GM12891 (cell line): ENCODE measurements around the gene SORL1.

Experiments used
- DNase-seq: peaks from one replicate; pipeline ENCODE4 v3.0.0; 2011; ENCODE audit warnings: low spot score; ENCODE audit not compliant: insufficient read length
- FAIRE-seq: peaks from 2 replicates; lab custom pipeline; 2011; peaks lifted over from hg19 to GRCh38; lab: Jason Lieb, UNC
- PAX5 ChIP-seq: IDR thresholded peaks from 2 replicates; pipeline ENCODE4 v1.6.1; 2011; ENCODE audit warnings: low read length, moderate library complexity, mild to moderate bottlenecking; ENCODE audit not compliant: insufficient read depth, severe bottlenecking
- POLR2A ChIP-seq: IDR thresholded peaks from 2 replicates; pipeline ENCODE4 v1.6.1; 2011; ENCODE audit warnings: low read depth, low read length, control low read depth
- POLR2AphosphoS5 ChIP-seq: IDR thresholded peaks from 2 replicates; pipeline ENCODE4 v1.6.1; 2011; ENCODE audit warnings: low read depth, low read length, control low read depth
- POU2F2 ChIP-seq: IDR thresholded peaks from 2 replicates; pipeline ENCODE4 v1.6.1; 2011; ENCODE audit warnings: low read depth, mild to moderate bottlenecking, control low read depth, low read length, moderate library complexity
- SPI1 ChIP-seq: IDR thresholded peaks from 2 replicates; pipeline ENCODE4 v1.6.1; 2011; ENCODE audit warnings: low read depth, low read length, control low read depth
- TAF1 ChIP-seq: IDR thresholded peaks from 2 replicates; pipeline ENCODE4 v1.6.1; 2011; ENCODE audit warnings: low read depth, low read length, control low read depth

The SORL1 gene

DNA sequence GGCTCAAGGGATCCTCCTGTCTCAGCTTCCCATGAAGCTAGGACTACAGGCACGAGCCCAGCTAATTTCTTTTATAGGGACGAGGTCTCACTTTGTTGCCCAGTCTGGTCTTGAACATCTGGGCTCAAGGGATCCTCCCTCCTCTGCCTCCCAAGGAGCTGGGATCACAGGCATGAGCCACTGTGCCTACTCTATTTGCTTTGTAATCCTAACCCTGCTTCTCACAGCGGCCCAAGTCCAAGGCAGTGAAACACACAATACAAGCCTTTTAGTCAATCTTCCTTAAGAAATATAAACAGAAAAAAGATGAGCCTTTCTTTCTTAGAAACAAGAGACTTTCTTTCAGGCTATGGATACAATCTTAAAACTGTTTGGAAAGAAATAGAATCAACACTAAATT is 115.9 kb downstream of the SORL1 start:
- DNase-seq, result no peak
- peak; percentile 43 for FAIRE-seq

GRCh38 chr11:121569332-121570299 is 117.5 kb downstream of the SORL1 start:
- FAIRE-seq, result peak; percentile 98
- TF ChIP-seq SPI1, result peak; percentile 97
- peak; percentile 27 for DNase-seq

More for the DNA sequence above, 115.9 kb downstream of the SORL1 start:
- no peak for TF ChIP-seq POU2F2
- no peak for TF ChIP-seq TAF1
- no peak for TF ChIP-seq POLR2A
- TF ChIP-seq PAX5, result no peak
- TF ChIP-seq SPI1, result no peak
- TF ChIP-seq POLR2AphosphoS5, result no peak

- DNase-seq, result no peak
- no peak for TF ChIP-seq PAX5
- TF ChIP-seq SPI1, result no peak
- FAIRE-seq, result peak; percentile 41
Measured at GRCh38 chr11:121570453-121570852, 118.3 kb downstream of the SORL1 start.

- DNase-seq (no peak), FAIRE-seq (no peak)
- TF ChIP-seq POU2F2 (no peak), POLR2A (no peak), PAX5 (no peak), SPI1 (no peak), TAF1 (no peak), POLR2AphosphoS5 (no peak)
Measured at GRCh38 chr11:121571506-121571905, 119.4 kb downstream of the SORL1 start.

- DNase-seq (no peak), FAIRE-seq (no peak)
- no peak for TF ChIP-seq POU2F2
- TF ChIP-seq POLR2AphosphoS5, result no peak
- no peak for TF ChIP-seq POLR2A
- no peak for TF ChIP-seq PAX5
- TF ChIP-seq TAF1, result no peak
- TF ChIP-seq SPI1, result no peak
Measured at GRCh38 chr11:121572571-121573059, 120.5 kb downstream of the SORL1 start.

DNA sequence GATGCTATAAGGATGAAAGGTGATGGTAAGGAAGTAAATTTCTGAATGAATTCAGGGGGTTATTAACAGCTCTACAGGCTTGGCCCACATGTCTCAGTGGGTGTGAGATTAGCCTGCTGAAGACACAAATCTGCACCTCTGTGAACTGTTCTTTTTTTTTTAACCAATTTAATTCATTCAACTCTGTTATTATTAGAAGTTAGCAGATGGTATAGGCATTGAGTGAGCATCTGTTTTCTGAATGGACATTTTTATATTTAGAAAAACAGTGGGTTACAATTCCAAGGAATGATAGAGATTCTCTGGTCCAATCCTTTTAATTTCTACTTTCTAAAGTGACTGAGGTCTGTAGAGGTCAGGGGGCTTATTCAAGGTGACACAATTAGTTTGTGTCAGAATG is 122.7 kb downstream of the SORL1 start:
- no peak for TF ChIP-seq SPI1
- no peak for TF ChIP-seq PAX5
- no peak for TF ChIP-seq POLR2AphosphoS5
- TF ChIP-seq POLR2A, result no peak
- TF ChIP-seq POU2F2, result no peak
- TF ChIP-seq TAF1, result no peak
- FAIRE-seq, result peak; percentile 43
- no peak for DNase-seq

DNA sequence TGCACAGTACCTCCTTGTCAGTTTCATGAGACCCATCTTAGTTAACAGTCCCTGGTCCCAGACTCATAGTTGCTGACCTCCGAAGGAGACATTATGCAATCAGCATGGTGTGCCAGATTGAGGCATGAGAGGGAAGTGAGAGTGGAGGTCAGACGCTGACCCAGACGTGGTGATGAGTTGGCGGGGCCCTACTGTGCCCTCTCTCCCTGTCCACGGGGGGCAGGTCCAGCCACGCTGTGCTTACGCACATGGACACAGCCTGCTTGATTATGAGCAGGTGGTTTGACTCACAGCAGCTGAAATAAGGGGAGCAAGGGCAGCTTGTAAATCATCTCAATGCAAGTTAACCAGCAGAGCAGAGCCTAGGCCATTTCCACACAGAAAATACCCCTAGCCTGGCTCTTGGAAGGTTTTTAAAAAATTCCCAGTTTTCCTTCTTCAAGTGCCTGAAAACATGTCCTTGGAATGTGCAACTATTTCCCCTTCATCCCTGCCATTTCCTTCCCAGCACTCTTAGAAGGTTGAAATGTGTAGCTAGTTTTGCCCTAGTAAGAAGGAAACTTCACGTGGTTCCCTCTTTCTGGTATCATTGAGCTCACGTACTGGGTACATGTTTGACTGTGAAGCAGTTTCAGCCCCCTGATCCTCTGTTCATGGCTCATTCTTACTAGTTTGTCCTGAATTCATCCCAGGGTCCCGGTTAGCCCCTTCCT is 123.3 kb downstream of the SORL1 start:
- TF ChIP-seq POLR2AphosphoS5 (no peak), SPI1 (peak; percentile 97), POU2F2 (peak; percentile 87), POLR2A (peak; percentile 27; the same call in 1 of the 2 replicates), TAF1 (no peak), PAX5 (no peak)
- no peak for DNase-seq
- FAIRE-seq, result peak; percentile 99

DNA sequence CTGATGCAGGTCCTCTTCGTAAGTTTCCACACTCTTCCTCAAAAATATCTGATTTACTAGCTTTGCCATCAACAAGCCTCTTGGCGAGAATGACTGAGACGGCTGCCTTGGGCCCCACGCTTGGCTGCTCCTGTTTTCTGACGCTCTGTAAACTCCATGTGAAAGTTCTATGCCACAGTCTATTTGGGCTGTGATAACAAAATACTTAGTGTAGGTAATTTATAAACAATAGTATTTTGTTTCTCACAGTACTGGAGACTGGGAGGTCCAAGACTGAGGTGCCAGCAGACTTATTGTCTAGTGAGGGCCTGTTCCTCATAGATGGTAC is 123.8 kb downstream of the SORL1 start:
- peak; percentile 90 for TF ChIP-seq PAX5
- no peak; the same call in 1 of the 2 replicates for TF ChIP-seq POLR2A
- TF ChIP-seq TAF1, result no peak
- TF ChIP-seq POLR2AphosphoS5, result no peak
- FAIRE-seq (peak; percentile 20), DNase-seq (no peak)

DNA sequence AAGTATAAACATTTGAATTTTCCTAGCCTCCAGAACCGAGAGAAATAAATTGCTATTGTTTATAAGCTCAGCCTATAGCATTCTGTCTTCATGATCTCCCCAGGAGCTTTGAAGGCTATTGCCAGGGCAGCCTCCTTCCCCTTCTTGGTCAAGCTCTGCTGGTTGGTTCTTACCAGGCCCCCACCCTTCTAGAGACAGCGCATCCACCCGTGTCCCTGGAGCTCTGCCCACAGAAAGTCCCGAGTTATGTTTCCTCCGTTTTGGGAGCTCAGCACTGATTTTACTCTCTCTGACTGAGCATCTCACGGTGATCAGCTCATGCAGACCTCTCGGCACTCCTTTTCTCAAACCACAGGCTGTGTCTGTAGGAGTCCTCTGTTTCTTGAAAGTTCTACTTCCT is 124.4 kb downstream of the SORL1 start:
- FAIRE-seq, result peak; percentile 61
- no peak for DNase-seq
- TF ChIP-seq SPI1 (no peak), PAX5 (no peak), POLR2A (no peak), TAF1 (no peak), POU2F2 (no peak), POLR2AphosphoS5 (no peak)

GRCh38 chr11:121577106-121577848 is 125.2 kb downstream of the SORL1 start:
- TF ChIP-seq POU2F2 (no peak), TAF1 (no peak), POLR2AphosphoS5 (no peak), PAX5 (no peak), SPI1 (no peak), POLR2A (no peak)
- FAIRE-seq, result peak; percentile 84
- no peak for DNase-seq
